Stomach (tissue), 9 donors: ENCODE results near the gene RNF133. TPM values are rescaled to one million over a fixed set of nuclear protein-coding genes. Genes with fewer than 3 reads are reported as not detected.

Experiments used
- DNase-seq, 2 donors: peaks; one replicate each; pipeline versions ENCODE4 v3.0.0 to v3.0.0-alpha.2; 2013 to 2019
- H3K27ac ChIP-seq, 5 donors: fragments of 200-600 bp in 4 of 5; sonication (generic) in 4 of 5; one replicate each; pipeline ENCODE4 v1.5.1; 2013 to 2019; ENCODE audit warnings: mild to moderate bottlenecking in 1 of 5, moderate library complexity in 1 of 5
- H3K27me3 ChIP-seq, 3 donors: fragments of 200-600 bp; sonication (generic); one replicate each; pipeline ENCODE4 v1.5.1; 2017 to 2019; ENCODE audit warnings: mixed run types in 1 of 3
- H3K36me3 ChIP-seq, 4 donors: fragments of 200-600 bp; sonication (generic); 1 replicate in 3 of 4; 2 replicates in 1 of 4; pipeline ENCODE4 v1.5.1; 2016 to 2019
- H3K4me1 ChIP-seq, 4 donors: fragments of 200-600 bp; sonication (generic); one replicate each; pipeline ENCODE4 v1.5.1; 2016 to 2019
- H3K4me3 ChIP-seq, 4 donors: fragments of 200-600 bp; sonication (generic) in 3 of 4; one replicate each; pipeline ENCODE4 v1.5.1; 2016 to 2019; ENCODE audit warnings: mild to moderate bottlenecking in 1 of 4
- H3K9me3 ChIP-seq, 4 donors: fragments of 200-600 bp; sonication (generic); one replicate each; pipeline ENCODE4 v1.5.1; 2016 to 2019
- CTCF ChIP-seq, 7 experiments: fragments of 450-650 bp in 4 of 7; fragments of 200-600 bp in 3 of 7; sonication (generic) in 3 of 7; IDR thresholded peaks; one replicate each; pipeline ENCODE4 v1.5.1; 2016 to 2019; ENCODE audit warnings: antibody characterized with exemption in 7 of 7, control low read depth in 2 of 7, mild to moderate bottlenecking in 1 of 7
- EP300 ChIP-seq: sonication (generic); formaldehyde crosslinking; IDR thresholded peaks from one replicate; pipeline ENCODE4 v1.6.1; 2017; ENCODE audit warnings: antibody characterized with exemption
- POLR2A ChIP-seq, 4 donors: fragments of 450-650 bp; IDR thresholded peaks; one replicate each; pipeline ENCODE4 v1.6.1; 2016; ENCODE audit warnings: antibody characterized with exemption in 4 of 4, control low read depth in 2 of 4, mild to moderate bottlenecking in 1 of 4, moderate library complexity in 1 of 4
- POLR2AphosphoS5 ChIP-seq, 3 donors: sonication (generic); formaldehyde crosslinking; IDR thresholded peaks; one replicate each; pipeline ENCODE4 v1.6.1; 2016; ENCODE audit warnings: antibody characterized with exemption in 3 of 3
- WGBS, 5 donors: extraction: QIAGEN DNeasy Blood & Tissue Kit in 3 of 5; methylation state at CpG; one replicate each; pipeline versions ENCODE4 v1.1.5 to v1.1.7; 2013 to 2018; 5-methylcytosine and 5-hydroxymethylcytosine counted together
- intact Hi-C: fragments of 100-400 bp; cut with DNase I; formaldehyde crosslinking; loops from one replicate; pipeline ENCODE4 v1.15.1; 2023; ENCODE audit warnings: low total_unique reads
- polyA plus RNA-seq, 3 donors: library from polyadenylated mRNA; stranded (reverse); fragments of 200-250 nt; gene quantifications; one replicate each; pipeline ENCODE4 v1.2.3, GENCODE V29; 2013
- total RNA-seq, 5 donors: library from RNA; depleted of rRNA; stranded (reverse); fragments of >200 nt; gene quantifications; one replicate each; pipeline versions ENCODE4 v1.1.0 to v1.2.3, GENCODE V29; 2014 to 2016
- donor health status: healthy with polysubstance abuse.
- donor health status: Bipolar disorder and iron deficiency.
- donor health status: healthy.

RNF133 gene
- total and polyA plus RNA-seq, 8 donors, result 0.58 to 15.8 (median 7.2) TPM; not detected in 3

- H3K36me3 ChIP-seq, result no peaks in the 10 kb centered on the region
- WGBS, 5 donors, result 42 to 58% (median 49%) methylated on average over 2 of the region's 2 CpGs
- no peak for TF ChIP-seq POLR2AphosphoS5 (IDR thresholded peaks at IDR 0.05)
- no peak for TF ChIP-seq CTCF (IDR thresholded peaks at IDR 0.05)
- intact Hi-C loops, result no loop called here
- H3K27me3 ChIP-seq, result no peaks in the 10 kb centered on the region
- DNase-seq, result no peak
- H3K4me1 ChIP-seq, result peaks cover 0 to 20% (median 7%) of the 10 kb centered on the region in 4 donors
- no peak overlapping the region for H3K27ac ChIP-seq
- H3K9me3 ChIP-seq, result no peaks in the 10 kb centered on the region
- no peak overlapping the region for H3K4me3 ChIP-seq
These were observed 28.0 kb upstream of the RNF133 start for GRCh38 chr7:122726881-122727280.

GRCh38 chr7:122724366-122724765, 25.4 kb upstream of the RNF133 start:
- Histone ChIP-seq H3K4me3 (no peak overlapping the region), H3K9me3 (no peaks in the 10 kb centered on the region), H3K36me3 (no peaks in the 10 kb centered on the region), H3K27ac (no peak overlapping the region), H3K4me1 (peaks cover 0 to 20% (median 7%) of the 10 kb centered on the region in 4 donors), H3K27me3 (no peaks in the 10 kb centered on the region)
- TF ChIP-seq POLR2A (IDR thresholded peaks at IDR 0.05), result no peak
- no peak for TF ChIP-seq CTCF (IDR thresholded peaks at IDR 0.05)
- TF ChIP-seq EP300, result no peak
- TF ChIP-seq POLR2AphosphoS5 (IDR thresholded peaks at IDR 0.05), result no peak
- no peak for DNase-seq
- WGBS, 5 donors, result 79 to 86% (median 83%) methylated on average over 4 of the region's 4 CpGs
- intact Hi-C loops, result no loop called here

GRCh38 chr7:122719010-122719578, 20.2 kb upstream of the RNF133 start:
- DNase-seq, result no peak
- H3K4me1 ChIP-seq, result no peaks in the 10 kb centered on the region
- 78 to 88% (median 84%) methylated on average over 4 of the region's 4 CpGs for WGBS, 5 donors
- intact Hi-C loops, result no loop called here
- no peaks in the 10 kb centered on the region for H3K9me3 ChIP-seq
- H3K27ac ChIP-seq, result no peak overlapping the region
- no peaks in the 10 kb centered on the region for H3K27me3 ChIP-seq
- TF ChIP-seq POLR2AphosphoS5 (IDR thresholded peaks at IDR 0.05), result no peak
- no peak for TF ChIP-seq CTCF (IDR thresholded peaks at IDR 0.05)
- no peak for TF ChIP-seq POLR2A (IDR thresholded peaks at IDR 0.05)
- no peak for TF ChIP-seq EP300
- no peak overlapping the region for H3K4me3 ChIP-seq
- no peaks in the 10 kb centered on the region for H3K36me3 ChIP-seq

- 90 to 96% (median 94%) methylated on average over 6 of the region's 6 CpGs for WGBS, 5 donors
- no peaks in the 10 kb centered on the region for H3K36me3 ChIP-seq
- intact Hi-C loops, result no loop called here
- H3K27ac ChIP-seq, result no peak overlapping the region
- no peak for DNase-seq
- no peaks in the 10 kb centered on the region for H3K9me3 ChIP-seq
- H3K4me1 ChIP-seq, result no peaks in the 10 kb centered on the region
- TF ChIP-seq POLR2AphosphoS5 (IDR thresholded peaks at IDR 0.05), result no peak
- no peak for TF ChIP-seq POLR2A (IDR thresholded peaks at IDR 0.05)
- no peak for TF ChIP-seq EP300
- no peak for TF ChIP-seq CTCF (IDR thresholded peaks at IDR 0.05)
- no peak overlapping the region for H3K4me3 ChIP-seq
- no peaks in the 10 kb centered on the region for H3K27me3 ChIP-seq
These were observed 18.6 kb upstream of the RNF133 start for GRCh38 chr7:122717356-122718089.
